Psoas muscle (tissue), 8 donors: ENCODE measurements around the gene CD19. TPM values are rescaled to one million over a fixed set of nuclear protein-coding genes. Genes with fewer than 3 reads are reported as not detected.

Experiments used
- ATAC-seq, 4 donors: fragments of 200-7000 bp; cut with Tn5 transposase; one replicate each; pipeline ENCODE4 v1.9.1; 2020; ENCODE audit warnings: moderate library complexity in 3 of 4, mild to moderate bottlenecking in 2 of 4
- DNase-seq, 2 donors: peaks; one replicate each; pipeline ENCODE4 v3.0.0-alpha.2; 2020
- H3K27ac ChIP-seq: fragments of 200-600 bp; one replicate; pipeline ENCODE4 v1.8.0; 2022
- H3K27me3 ChIP-seq, 3 donors: fragments of 200-600 bp in 1 of 3; one replicate each; pipeline versions ENCODE4 v1.6.1 to v1.8.0; 2013 to 2022; ENCODE audit warnings: low read length in 2 of 3, mild to moderate bottlenecking in 2 of 3, moderate library complexity in 1 of 3; ENCODE audit not compliant: insufficient read depth in 3 of 3
- H3K36me3 ChIP-seq, 2 donors: fragments of 200-600 bp in 1 of 2; one replicate each; pipeline versions ENCODE4 v1.6.1 to v1.8.0; 2013 to 2022; ENCODE audit warnings: low read depth in 1 of 2, mild to moderate bottlenecking in 1 of 2, moderate library complexity in 1 of 2; ENCODE audit not compliant: insufficient read depth in 1 of 2
- H3K4me1 ChIP-seq: fragments of 200-600 bp; one replicate; pipeline ENCODE4 v1.8.0; 2022
- H3K4me3 ChIP-seq: fragments of 200-600 bp; one replicate; pipeline ENCODE4 v1.8.0; 2022; ENCODE audit warnings: mild to moderate bottlenecking
- H3K9me3 ChIP-seq: fragments of 200-600 bp; one replicate; pipeline ENCODE4 v1.8.0; 2022
- CTCF ChIP-seq: fragments of 200-600 bp; IDR thresholded peaks from one replicate; pipeline ENCODE4 v1.8.0; 2022; ENCODE audit warnings: antibody characterized with exemption
- WGBS, 3 donors: extraction: QIAGEN DNeasy Blood & Tissue Kit; methylation state at CpG; one replicate each; pipeline versions ENCODE4 v1.1.6 to v1.1.7; 2013; 5-methylcytosine and 5-hydroxymethylcytosine counted together
- intact Hi-C, 2 donors: fragments of 100-400 bp; cut with DNase I; formaldehyde crosslinking; loops; one replicate each; pipeline versions ENCODE4 v1.11.0 to v1.14.2; 2022
- polyA plus RNA-seq, 3 donors: library from polyadenylated mRNA; stranded (reverse); fragments of 200-250 nt; gene quantifications; one replicate each; pipeline ENCODE4 v1.2.3, GENCODE V29; 2013
- total RNA-seq, 4 donors: library from RNA; stranded (reverse); fragmentation: NEBNext Ultra II Directional in 2 of 4; extraction: Animal tissue kit (Norgen Biotek cat#: 25700) in 2 of 4; gene quantifications; one replicate each; pipeline versions ENCODE4 v1.2.1 to v1.2.4, GENCODE V29; 2021 to 2023
- donor health status: healthy with polysubstance abuse.
- donor health status: DM: no; HTN: no; CAD: no; lungs with moderate emphysema.
- donor health status: Bipolar disorder and iron deficiency.
- donor health status: healthy.
- donor health status: DM: yes; HTN: yes; CAD: no.
- donor health status: DM: no; HTN: no; CAD: no.
- donor health status: DM: no; HTN: no; CAD: no.
- donor health status: DM: yes; HTN: yes; CAD: no.

The CD19 gene
- total and polyA plus RNA-seq, 7 donors: 0.10 to 0.32 (median 0.15) TPM; not detected in 3

GRCh38 chr16:28913946-28914724 lies 17.6 kb upstream of the CD19 start:
- H3K9me3 ChIP-seq: no peaks in the 10 kb centered on the region
- no peaks in the 10 kb centered on the region for H3K27me3 ChIP-seq
- TF ChIP-seq CTCF: no peak
- 93 to 94% (median 94%) methylated on average over 24 to 29 of the region's 29 CpGs for WGBS, 3 donors
- H3K36me3 ChIP-seq: peaks cover 3 to 53% of the 10 kb centered on the region in 2 donors
- no peak for DNase-seq
- H3K27ac ChIP-seq: no peak overlapping the region
- no peaks in the 10 kb centered on the region for H3K4me1 ChIP-seq
- intact Hi-C loops: no loop called here
- H3K4me3 ChIP-seq: no peak overlapping the region
- ATAC-seq: no peak

GRCh38 chr16:28915181-28915580 lies 16.6 kb upstream of the CD19 start:
- DNase-seq (no peak), ATAC-seq (no peak)
- no peaks in the 10 kb centered on the region for H3K9me3 ChIP-seq
- H3K27me3 ChIP-seq: no peaks in the 10 kb centered on the region
- intact Hi-C loops: no loop called here
- no peak overlapping the region for H3K27ac ChIP-seq
- peaks cover 3 to 59% of the 10 kb centered on the region in 2 donors for H3K36me3 ChIP-seq
- TF ChIP-seq CTCF: no peak
- no peak overlapping the region for H3K4me3 ChIP-seq
- H3K4me1 ChIP-seq: no peaks in the 10 kb centered on the region

DNA sequence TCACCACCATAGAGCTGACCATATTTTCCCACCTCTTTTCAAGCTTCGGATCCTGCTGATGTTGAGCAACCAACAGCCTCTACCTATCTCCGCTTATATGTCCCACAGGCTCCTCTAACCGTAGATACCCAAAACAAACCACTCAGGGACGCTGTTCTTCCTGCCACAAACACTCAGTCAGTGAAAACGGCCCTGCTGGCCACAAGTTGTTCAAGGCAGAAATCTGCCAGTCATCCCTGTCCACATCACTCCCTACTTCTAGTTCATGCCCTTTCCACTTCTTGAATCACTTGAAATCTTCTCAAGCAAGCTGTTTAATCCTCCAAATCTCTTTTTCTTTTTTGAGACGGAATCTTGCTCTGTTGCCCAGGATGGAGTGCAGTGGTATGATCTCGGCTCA lies 14.7 kb upstream of the CD19 start:
- H3K4me1 ChIP-seq: no peaks in the 10 kb centered on the region
- H3K9me3 ChIP-seq: no peaks in the 10 kb centered on the region
- TF ChIP-seq CTCF: no peak
- no peak overlapping the region for H3K27ac ChIP-seq
- peaks cover 3 to 65% of the 10 kb centered on the region in 2 donors for H3K36me3 ChIP-seq
- H3K4me3 ChIP-seq: no peak overlapping the region
- WGBS, 3 donors: 89 to 95% (median 92%) methylated on average over 7 of the region's 7 CpGs
- no peaks in the 10 kb centered on the region for H3K27me3 ChIP-seq
- DNase-seq (no peak), ATAC-seq (no peak)
- intact Hi-C loops: no loop called here

GRCh38 chr16:28918698-28919097 lies 13.1 kb upstream of the CD19 start:
- Histone ChIP-seq H3K27ac (no peak overlapping the region), H3K4me1 (no peaks in the 10 kb centered on the region), H3K27me3 (no peaks in the 10 kb centered on the region), H3K4me3 (no peak overlapping the region), H3K9me3 (no peaks in the 10 kb centered on the region), H3K36me3 (peaks cover 3 to 57% of the 10 kb centered on the region in 2 donors)
- WGBS, 3 donors: 97 to 99% (median 98%) methylated on average over 3 of the region's 3 CpGs
- no peak for DNase-seq
- intact Hi-C loops: no loop called here
- ATAC-seq: no peak
- no peak for TF ChIP-seq CTCF

- Histone ChIP-seq H3K4me3 (no peak overlapping the region), H3K27me3 (no peaks in the 10 kb centered on the region), H3K4me1 (peaks cover 4% of the 10 kb centered on the region), H3K9me3 (no peaks in the 10 kb centered on the region), H3K27ac (no peak overlapping the region), H3K36me3 (peaks cover 0 to 22% of the 10 kb centered on the region in 2 donors)
- 88 to 97% (median 95%) methylated on average over 3 of the region's 3 CpGs for WGBS, 3 donors
- no peak for DNase-seq
- no peak for ATAC-seq
- no peak for TF ChIP-seq CTCF
- intact Hi-C loops: no loop called here
Measured at GRCh38 chr16:28923231-28923587, 8.6 kb upstream of the CD19 start.
